ENCODE measurements around the gene PRDX1.

DNA sequence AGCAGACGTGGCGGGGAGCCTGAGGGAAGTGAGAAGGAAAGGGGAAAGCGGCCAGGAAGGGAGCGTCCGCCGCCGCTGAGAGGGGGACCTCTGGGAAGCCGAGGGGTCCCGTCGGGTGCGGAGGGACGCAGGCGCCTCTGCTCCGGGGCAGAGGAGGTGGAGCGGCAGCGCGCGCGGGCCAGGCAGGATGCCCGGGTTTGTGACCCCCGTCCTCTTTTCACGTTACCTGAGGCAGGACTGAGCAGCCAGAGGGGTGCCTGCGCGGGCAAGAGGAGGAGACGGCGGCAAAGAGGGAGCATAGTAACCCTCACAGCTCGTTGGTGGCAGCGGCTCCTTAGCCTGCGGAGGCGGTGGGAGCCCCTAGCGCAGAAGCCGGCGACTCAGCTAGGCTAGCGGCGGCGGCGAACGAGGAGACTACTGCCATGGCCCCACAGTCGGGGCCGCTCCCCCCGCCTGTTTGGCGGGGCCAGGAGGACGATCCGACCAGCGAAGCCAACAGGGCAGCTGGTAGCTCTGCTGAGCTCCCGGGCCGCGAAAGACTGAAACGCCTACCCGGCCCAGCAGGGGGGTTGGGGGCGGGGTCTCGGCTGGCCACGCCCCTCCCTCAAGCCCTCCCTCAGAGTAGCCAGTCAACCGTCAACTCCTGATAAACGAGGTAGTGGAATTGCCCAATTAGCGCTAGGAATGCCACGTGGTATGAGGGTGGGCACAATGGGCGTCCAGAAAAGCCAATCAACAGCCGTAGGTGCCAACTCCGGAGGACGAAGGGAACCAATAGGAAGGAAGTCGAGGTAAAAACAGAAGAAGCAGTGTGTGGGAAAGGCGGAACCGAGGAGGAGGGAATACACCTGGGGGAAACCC is 30.8 kb downstream of the PRDX1 start, which contains the start of gene TESK2:
- TF ChIP-seq FOXM1 (IDR thresholded peaks at IDR 0.05; ENCODE audit: borderline replicate concordance) (no peak), BHLHE40 (IDR thresholded peaks at IDR 0.05; ENCODE audit: borderline replicate concordance) (no peak), SP1 (IDR thresholded peaks at IDR 0.05) (peak; percentile 91), FOXK2 (IDR thresholded peaks at IDR 0.05) (no peak), LEF1 (IDR thresholded peaks at IDR 0.05; ENCODE audit: borderline replicate concordance) (no peak), NFRKB (IDR thresholded peaks at IDR 0.05) (no peak), SUZ12 (IDR thresholded peaks at IDR 0.05) (no peak), ZNF384 (IDR thresholded peaks at IDR 0.05) (no peak)

All from HEK293T (cell line).